MM.1S (cell line): ENCODE data around the gene RWDD1.

Experiments
- EZH2 ChIP-seq: fragments of 300-600 bp; sonication (generic); optimal IDR thresholded peaks from 2 replicates; pipeline ENCODE3; 2017; ENCODE audit warnings: low read depth, mild to moderate bottlenecking, antibody characterized with exemption, low read length, mixed read lengths
- TF ChIP-seq, protein P1 (sequence below): fragments of 300-600 bp; sonication (generic); IDR thresholded peaks from 2 replicates; pipeline ENCODE4 v1.5.1; 2016; ENCODE audit warnings: antibody characterized with exemption, low read length, mixed read lengths

DNA sequence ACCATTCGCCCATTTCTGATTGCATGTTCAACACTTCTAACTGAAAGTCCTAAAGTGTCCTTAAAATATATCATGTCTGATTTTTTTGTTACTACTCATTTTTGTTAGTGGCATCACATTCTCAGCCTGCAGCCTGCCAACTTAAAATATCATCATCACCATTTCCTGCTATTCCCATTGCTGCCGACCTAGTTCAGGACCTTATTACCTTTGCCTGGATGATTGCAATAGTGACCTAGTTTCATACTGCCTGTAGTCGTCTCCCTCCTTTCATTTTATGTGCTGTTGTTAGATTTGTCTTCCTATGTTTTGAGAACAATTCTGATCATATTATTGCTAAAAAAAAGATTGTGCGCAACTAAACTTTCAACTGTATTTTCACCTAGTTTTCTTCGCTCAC, 6.2 kb downstream of the RWDD1 start:
- TF ChIP-seq, protein P1, sequence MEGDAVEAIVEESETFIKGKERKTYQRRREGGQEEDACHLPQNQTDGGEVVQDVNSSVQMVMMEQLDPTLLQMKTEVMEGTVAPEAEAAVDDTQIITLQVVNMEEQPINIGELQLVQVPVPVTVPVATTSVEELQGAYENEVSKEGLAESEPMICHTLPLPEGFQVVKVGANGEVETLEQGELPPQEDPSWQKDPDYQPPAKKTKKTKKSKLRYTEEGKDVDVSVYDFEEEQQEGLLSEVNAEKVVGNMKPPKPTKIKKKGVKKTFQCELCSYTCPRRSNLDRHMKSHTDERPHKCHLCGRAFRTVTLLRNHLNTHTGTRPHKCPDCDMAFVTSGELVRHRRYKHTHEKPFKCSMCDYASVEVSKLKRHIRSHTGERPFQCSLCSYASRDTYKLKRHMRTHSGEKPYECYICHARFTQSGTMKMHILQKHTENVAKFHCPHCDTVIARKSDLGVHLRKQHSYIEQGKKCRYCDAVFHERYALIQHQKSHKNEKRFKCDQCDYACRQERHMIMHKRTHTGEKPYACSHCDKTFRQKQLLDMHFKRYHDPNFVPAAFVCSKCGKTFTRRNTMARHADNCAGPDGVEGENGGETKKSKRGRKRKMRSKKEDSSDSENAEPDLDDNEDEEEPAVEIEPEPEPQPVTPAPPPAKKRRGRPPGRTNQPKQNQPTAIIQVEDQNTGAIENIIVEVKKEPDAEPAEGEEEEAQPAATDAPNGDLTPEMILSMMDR: no peak
- TF ChIP-seq EZH2: no peak
